H4 (cell line): Measurements from ENCODE around the gene LPP. TPM values are rescaled to one million over a fixed set of nuclear protein-coding genes. Genes with fewer than 3 reads are reported as not detected.

Experiments used
- DNase-seq: peaks from one replicate; pipeline ENCODE4 v3.0.0-alpha.2; 2015; ENCODE audit warnings: low spot score
- total RNA-seq: library from RNA; depleted of rRNA; stranded (reverse); fragments of >200 nt; shearing (Covaris generic); gene quantifications from 2 replicates; pipeline ENCODE4 v1.2.3, GENCODE V29; 2014

The LPP gene
- total RNA-seq, 1 experiment from 2014 or later, result 28.3 TPM

- DNase-seq, result no peak
Observed at GRCh38 chr3:188791311-188791710, 637.4 kb downstream of the LPP start.

- no peak for DNase-seq
Observed at GRCh38 chr3:188792793-188793192, 638.8 kb downstream of the LPP start.

- DNase-seq, result no peak
Observed at GRCh38 chr3:188796122-188796631, 642.2 kb downstream of the LPP start.

GRCh38 chr3:188797045-188797444, 643.1 kb downstream of the LPP start:
- no peak for DNase-seq

GRCh38 chr3:188798556-188799145, 644.7 kb downstream of the LPP start:
- no peak for DNase-seq

- no peak for DNase-seq
Observed at GRCh38 chr3:188801393-188801792, 647.4 kb downstream of the LPP start.

GRCh38 chr3:188802645-188803044, 648.7 kb downstream of the LPP start:
- DNase-seq, result no peak

- DNase-seq, result peak; percentile 31
Observed at GRCh38 chr3:188807006-188807405, 653.0 kb downstream of the LPP start.

- no peak for DNase-seq
Observed at GRCh38 chr3:188812198-188812597, 658.2 kb downstream of the LPP start.

- DNase-seq, result no peak
Observed at GRCh38 chr3:188814581-188814980, 660.6 kb downstream of the LPP start.

GRCh38 chr3:188817103-188817934, 663.4 kb downstream of the LPP start:
- DNase-seq, result no peak

GRCh38 chr3:188817935-188818269, 663.9 kb downstream of the LPP start:
- no peak for DNase-seq

GRCh38 chr3:188818282-188818681, 664.3 kb downstream of the LPP start:
- no peak for DNase-seq

- DNase-seq, result no peak
Observed at GRCh38 chr3:188819939-188820338, 666.0 kb downstream of the LPP start.

- no peak for DNase-seq
Observed at GRCh38 chr3:188822004-188822403, 668.0 kb downstream of the LPP start.

- DNase-seq, result no peak
Observed at GRCh38 chr3:188822411-188822810, 668.5 kb downstream of the LPP start.

GRCh38 chr3:188824566-188824965, 670.6 kb downstream of the LPP start:
- DNase-seq, result no peak

- DNase-seq, result no peak
Observed at GRCh38 chr3:188825901-188826300, 671.9 kb downstream of the LPP start.

- no peak for DNase-seq
Observed at GRCh38 chr3:188826574-188826973, 672.6 kb downstream of the LPP start.

GRCh38 chr3:188827103-188827502, 673.1 kb downstream of the LPP start:
- DNase-seq, result no peak

GRCh38 chr3:188827576-188827975, 673.6 kb downstream of the LPP start:
- no peak for DNase-seq

GRCh38 chr3:188829130-188829529, 675.2 kb downstream of the LPP start:
- DNase-seq, result no peak

- DNase-seq, result no peak
Observed at GRCh38 chr3:188829576-188829975, 675.6 kb downstream of the LPP start.
